Stimulated activated naive CD4-positive, alpha-beta T cell (primary cell): ENCODE measurements around the gene SCN8A.
"Not testable (repeated sequence)": the region's sequence is repeated elsewhere in the genome, so short reads cannot be mapped to it uniquely, and the experiment has no call there.

Experiments
- DNase-seq, 6 experiments: peaks; one replicate each; lab custom pipeline; 2025; lab: John Stamatoyannopoulos, UW

SCN8A gene

GRCh38 chr12:51766067-51766676 is 175.1 kb downstream of the SCN8A start:
- DNase-seq = no peak

- no peak for DNase-seq
Measured at GRCh38 chr12:51771008-51771407, 180.0 kb downstream of the SCN8A start.

DNA sequence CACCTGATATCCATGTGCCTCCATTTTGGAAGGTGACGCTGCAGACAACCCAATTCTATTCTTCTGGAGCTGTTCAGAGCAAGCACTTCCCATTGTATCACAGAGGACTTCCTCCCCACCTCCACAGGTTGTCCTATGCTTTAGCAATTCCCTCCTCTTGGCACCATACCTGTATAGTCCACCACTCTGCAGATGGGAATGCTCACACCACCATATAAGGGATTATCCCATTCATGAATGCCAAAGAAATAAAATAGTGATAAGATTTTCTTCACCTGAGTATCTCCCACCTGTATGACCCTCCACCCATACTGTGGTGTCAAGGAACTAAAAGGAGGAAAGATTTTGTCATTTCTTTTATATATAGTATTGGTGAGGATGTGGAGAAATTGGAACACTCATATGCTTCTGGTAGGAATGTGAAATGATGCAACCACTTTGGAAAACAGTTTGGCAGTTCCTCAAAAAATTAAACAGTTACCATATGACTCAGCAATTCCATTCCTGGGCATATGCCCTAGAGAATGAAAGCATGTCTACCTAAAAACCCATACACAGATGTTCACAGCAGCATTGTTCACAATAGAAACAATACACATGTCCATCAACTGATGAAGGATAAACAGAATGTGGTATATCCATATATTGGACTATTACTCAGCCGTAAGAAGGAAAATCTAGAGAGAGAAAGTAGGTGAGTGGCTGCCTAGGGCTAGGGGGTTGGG is 182.3 kb downstream of the SCN8A start:
- DNase-seq = no peak

DNA sequence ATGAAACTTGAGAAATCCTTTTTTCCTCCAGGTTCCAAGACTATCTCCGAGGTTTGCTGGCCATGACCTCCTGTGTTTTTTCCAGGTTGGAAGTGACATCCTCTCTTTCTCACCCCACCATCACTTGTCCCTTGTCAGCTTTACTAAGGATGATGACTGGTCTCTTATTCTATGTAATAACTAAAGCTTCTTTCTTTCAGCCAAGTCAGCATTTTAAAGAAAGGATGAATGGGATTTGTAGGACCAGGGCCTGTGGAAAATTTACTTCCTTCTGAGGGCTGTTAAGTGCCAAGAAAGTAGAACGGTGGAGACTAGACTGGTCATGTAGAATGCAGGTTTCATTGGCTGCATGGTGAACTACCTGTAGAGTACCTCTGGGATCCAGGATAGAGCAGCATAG is 183.9 kb downstream of the SCN8A start:
- DNase-seq = no peak

GRCh38 chr12:51777457-51777856 is 186.4 kb downstream of the SCN8A start:
- DNase-seq = no peak

- no peak for DNase-seq
Measured at GRCh38 chr12:51777973-51778372, 186.9 kb downstream of the SCN8A start.

DNA sequence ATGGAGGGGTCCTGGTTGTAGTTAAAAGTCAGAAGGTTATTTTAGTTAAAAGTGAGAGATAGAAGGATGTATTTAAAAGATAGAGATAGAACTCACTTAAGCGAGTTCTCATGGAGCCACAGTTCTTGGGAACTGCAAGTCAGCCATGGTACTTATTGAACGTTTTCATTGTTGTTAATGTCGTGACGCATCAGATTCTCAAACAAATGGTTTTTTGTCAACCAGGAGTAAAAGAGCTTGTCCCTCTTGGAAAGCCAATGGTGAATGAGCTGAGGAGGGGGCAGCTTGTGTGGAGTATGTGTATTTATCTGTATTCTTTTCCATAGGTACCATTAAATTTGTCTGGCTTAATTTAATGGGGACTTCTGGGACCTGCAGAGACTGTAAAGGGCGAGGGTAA is 188.8 kb downstream of the SCN8A start:
- DNase-seq = no peak

- DNase-seq = no peak
Measured at GRCh38 chr12:51784688-51785087, 193.7 kb downstream of the SCN8A start.

DNA sequence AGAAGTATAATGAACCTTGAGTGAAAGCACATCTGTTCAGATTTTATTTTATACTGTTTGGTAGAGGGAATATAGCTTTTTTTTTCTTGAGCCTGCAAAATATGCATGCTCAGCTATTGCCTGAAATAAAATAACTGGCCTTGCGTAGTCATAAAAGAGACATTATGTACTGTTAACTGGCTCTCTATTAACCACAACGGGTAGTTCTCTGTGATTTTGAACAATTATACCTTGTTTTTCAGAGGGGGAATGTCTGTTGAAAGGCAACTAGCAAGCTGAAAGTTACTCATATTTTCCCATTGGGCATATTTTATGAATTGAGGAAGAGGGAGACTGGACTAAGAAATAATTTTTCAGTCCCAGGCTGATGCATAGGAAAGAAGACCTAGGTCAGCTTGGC is 194.9 kb downstream of the SCN8A start:
- DNase-seq = no peak

DNA sequence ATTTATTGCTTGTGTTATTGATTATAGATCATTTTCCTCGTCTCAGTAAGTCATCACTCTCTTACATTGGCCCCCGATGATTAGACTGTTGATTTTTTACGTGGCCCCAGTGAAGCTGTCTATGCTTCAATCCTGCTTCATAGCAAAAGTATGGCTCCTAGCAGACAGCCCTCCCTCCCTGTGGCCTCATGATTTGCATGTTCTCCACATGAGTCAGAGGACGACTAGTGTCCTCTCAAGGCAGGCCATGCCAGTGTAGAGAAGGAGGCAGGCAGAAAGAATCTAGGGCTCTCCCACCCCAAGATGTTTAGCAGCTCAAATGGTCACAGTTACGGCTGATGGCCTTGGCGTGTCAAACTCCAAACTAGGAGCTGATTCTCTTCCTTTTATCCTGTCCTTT is 197.8 kb downstream of the SCN8A start:
- DNase-seq = no peak

DNA sequence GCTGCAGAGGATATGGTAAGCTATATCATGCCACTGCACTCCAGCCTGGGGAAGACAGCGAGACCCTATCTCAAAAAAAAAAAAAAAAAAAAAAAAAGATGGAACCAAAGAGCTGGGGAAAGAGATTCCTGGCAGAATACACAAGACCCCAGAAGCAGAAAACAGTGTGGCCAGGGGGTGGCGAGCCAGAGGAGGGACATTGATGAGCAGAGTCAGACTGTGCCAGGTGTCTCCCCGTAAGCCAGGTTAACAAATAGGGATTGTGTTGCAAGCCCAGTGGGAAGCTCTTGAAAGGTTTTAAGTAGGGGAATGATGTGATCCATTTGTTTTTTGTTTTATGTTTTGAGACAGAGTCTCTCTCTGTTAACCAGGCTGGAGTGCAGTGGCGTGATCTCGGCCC is 201.4 kb downstream of the SCN8A start:
- DNase-seq = no peak

DNA sequence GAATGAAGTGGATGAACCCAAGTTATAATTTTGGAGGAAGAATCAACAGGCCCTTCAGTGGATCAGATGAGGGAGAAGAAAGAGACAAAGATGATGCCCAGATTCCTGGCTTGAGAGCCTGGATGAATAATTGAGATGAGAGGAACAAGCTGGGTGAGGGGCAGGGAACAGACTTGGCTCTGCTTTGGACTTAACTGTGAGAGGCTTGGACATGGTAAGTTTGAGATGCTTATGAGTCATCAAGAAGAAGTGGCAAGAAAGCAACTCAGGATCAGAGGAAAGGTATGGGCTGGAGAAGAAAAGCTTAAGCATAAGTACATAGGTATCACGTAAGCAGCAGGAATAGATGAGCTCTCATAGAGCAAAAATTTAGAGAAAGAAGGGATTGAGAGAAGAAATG is 202.2 kb downstream of the SCN8A start:
- DNase-seq = no peak

DNA sequence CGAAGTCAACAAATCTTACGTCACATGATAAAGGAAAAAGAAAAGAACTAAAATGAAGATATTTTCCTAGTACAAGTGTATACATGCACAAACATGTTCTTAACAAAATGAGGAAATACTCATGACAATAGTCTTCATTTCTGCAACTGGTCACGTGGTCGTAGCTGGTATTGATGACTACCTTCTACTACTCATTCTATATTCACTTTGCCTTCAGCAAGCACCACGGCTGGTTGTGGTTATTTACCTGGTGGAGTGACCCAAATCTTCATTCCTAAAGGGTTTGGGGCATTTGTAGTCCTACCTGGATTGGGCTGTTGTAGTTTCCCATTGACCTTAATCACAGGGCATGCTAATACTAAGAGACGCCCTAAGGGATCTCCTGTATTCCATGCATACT is 206.3 kb downstream of the SCN8A start:
- DNase-seq = no peak

DNA sequence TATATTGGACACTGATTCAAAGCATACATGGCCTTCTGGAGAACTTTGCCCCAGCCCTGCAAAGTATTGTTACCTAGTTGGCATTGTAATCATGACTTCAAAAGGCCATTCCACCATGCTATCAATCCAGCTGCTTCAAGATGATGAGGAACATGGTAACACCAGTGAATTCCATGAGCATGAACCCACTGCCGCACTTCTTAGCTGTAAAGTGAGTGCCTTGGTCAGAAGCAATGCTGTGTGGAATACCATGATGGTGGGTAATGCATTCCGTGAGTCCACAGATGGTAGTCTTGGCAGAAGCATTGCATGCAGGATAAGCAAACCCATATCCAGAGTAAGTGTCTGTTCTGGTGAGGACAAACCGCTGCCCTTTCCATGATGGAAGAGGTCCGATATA is 207.0 kb downstream of the SCN8A start:
- DNase-seq = not testable (repeated sequence)

DNA sequence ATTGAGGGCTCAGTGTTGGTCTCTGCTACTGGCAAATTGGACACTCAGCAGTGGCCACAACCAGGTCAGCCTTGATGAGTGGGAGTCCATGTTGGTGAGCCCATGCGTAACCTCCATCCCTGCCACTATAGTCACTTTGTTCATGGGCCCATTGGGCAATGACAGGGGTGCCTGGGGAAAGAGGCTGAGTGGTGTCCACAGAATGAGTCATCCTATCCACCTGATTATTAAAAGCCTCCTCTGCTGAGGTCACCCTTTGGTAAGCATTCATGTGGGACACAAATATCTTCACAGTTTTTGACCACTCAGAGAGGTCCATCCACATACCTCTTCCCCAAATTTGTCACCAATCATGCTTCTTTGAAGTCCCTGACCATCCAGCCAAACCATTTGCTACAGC is 207.5 kb downstream of the SCN8A start:
- DNase-seq = no peak

DNA sequence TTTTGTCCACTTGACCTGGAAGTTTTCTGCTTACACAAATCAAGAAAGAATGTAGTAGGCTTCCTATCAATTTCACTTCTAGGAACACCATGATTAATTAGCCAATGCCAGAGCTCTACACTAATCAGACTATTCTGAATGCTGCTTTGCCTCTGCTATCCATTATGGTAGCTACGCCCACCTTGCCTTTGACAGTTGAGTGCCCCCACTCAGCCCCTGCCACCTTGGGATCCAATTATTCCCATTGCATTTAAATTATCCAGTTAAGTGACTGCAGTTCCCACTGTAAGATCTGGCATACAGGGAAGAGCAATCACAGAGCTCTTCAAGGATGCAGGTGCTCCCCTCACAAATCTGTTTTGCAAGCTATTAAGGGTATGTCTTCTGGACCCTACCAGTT is 210.0 kb downstream of the SCN8A start:
- DNase-seq = no peak

DNA sequence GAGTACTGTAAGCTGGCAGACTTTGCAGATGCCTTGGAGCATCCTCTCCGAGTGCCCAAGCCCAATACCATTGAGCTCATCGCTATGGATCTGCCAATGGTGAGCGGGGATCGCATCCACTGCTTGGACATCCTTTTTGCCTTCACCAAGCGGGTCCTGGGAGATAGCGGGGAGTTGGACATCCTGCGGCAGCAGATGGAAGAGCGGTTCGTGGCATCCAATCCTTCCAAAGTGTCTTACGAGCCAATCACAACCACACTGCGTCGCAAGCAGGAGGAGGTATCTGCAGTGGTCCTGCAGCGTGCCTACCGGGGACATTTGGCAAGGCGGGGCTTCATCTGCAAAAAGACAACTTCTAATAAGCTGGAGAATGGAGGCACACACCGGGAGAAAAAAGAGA is 215.9 kb downstream of the SCN8A start:
- no peak for DNase-seq

- no peak for DNase-seq
Measured at GRCh38 chr12:51809193-51809592, 218.2 kb downstream of the SCN8A start.

DNA sequence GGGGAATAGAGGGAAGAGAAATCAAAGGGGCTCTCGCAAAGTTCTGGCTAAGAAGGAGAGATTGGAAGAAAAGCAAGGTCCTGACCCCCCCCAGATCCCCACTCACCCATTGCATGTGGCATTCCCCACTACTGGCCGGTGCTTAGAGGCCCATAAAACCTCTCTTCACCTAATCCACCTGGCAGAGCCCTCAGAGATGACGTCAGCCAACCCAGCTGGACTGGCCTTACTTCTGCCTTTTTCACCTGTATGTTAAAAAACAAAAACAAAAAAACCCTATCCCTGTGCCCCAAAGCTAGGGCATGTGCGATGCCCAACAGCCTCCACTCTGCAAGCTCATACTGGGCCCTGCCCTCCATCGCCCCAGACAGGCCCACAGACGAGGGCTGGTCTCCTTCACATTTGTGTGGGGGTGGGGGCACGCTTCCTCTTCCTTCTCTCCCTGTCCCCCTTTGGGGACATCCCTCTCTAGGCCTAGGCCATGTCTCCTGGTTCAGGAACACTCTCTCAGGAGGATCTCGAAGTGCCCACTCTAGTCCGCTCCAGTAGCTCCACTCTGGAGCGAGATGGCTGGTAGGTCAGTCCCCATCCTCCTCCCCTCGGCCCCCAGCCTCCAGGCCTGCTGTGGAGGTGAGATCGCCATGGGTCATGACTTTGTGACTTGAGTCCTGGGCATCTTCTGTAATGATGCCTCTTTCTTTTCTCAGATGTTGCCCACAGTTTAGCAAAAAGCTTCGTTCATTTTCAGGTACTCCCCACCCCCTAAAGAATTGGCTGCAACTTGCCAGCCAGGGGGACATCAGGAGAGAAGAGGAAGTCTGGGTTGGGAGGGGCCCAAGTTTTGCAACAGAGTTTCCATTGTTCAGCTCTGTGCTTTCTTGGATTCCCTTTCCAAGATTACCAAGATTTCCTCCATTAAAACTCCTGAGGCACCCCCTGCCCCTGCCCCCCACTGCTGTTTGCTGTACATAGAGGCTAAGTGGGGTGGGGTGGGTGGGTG is 220.5 kb downstream of the SCN8A start:
- DNase-seq = no peak

DNA sequence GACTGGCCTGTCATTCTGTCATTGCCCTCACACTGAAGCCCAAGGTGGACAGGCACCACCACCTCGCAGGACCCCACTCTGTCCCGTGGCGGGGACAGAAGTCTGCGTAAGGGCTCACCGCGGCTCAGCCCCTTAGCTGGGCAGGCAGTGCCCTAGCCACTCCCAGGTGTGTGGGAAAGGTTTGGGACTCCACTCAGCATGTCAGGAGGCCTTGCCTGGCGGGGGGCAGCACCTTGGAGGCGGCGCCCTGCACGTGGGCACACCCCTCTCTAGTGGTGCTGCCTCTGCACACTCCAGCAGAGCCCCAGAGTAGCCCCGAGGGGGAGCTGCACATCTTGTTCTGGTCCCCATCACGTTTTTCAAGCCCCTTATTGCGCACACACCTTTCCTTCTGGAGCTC is 221.8 kb downstream of the SCN8A start:
- DNase-seq = no peak

DNA sequence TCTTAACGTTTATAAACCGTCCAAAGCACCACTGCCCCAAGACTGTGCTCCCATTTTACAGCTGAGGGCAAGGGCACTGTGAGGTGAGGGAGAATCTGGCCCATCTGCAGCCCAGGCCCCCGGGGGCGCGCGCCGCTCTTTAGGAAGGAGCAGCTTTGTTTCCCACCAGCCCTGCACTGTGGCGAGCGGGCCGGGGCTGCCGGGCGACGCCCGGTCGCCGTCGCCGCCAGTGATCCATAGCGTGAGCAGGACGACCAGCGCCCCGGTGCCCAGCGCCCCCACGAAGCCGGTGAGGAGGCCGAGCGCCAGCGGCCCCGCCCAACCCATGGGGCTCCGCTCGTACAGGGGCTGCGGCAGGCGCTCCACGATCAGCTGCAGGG is 222.9 kb downstream of the SCN8A start:
- DNase-seq = no peak

DNA sequence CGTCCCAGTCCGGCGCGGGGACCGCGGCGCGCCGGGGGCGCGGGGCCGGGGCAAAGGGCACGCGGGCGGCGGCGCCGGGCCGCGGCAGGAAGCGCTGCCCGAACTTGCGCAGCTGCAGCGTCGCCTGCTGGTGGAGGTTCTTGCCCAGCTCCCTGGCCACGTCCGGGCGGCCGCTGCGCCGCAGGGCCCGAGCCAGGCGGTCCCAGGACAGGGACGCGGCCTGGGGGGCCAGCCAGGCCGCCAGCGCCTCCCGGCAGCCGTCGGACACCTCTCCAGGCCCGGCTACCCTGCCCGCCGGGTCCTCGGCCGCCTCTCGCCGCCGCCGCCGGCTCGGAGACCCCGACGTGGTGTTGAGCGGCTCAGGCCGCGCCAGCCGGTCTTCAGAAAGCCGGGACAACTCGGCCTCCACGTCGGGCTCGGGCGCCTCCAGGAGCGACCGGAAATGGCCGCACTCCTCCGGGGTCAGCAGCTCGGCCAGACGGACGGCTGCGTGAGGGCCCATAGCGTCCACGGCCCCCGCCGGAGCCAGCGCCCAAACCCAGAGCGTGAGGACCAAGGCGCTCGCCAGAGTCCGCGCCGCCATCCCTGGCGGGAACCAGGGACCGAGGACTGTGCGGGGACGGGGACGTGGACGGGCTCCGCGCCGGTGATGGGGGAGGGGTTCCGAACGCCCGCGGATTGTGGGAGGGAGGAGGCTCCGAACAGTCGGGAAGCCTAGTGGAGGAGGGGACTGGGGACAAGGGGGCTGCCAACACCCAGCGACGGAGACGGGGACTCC is 223.5 kb downstream of the SCN8A start:
- peak in 5 of 6 experiments; percentile 30 to 56 (median 55) for DNase-seq
